GM12878 (cell line): ENCODE measurements around the gene SHF. TPM values are rescaled to one million over a fixed set of nuclear protein-coding genes. Genes with fewer than 3 reads are reported as not detected.

Experiments used
- ATAC-seq: fragments of 200-7000 bp; cut with Tn5 transposase; 3 replicates; pipeline ENCODE4 v1.9.1; 2020; ENCODE audit warnings: mild to moderate bottlenecking, moderate library complexity
- BruUV-seq: library from RNA; stranded (reverse); fragments of 400-500 nt; replicated peaks from 2 replicates; lab custom pipeline; 2021; lab: Mats Ljungman, UMichigan
- CTCF ChIA-PET: fragments of 300-600 bp; sonication (Branson Sonifier 250); formaldehyde crosslinking; extraction: SDS; loops from one replicate; lab custom pipeline; 2021; ENCODE audit warnings: inconsistent platforms; lab: Yijun Ruan, JAX
- POLR2A ChIA-PET: fragments of 350-600 bp; formaldehyde crosslinking; extraction: SDS; loops from one replicate; lab custom pipeline; 2021; ENCODE audit warnings: inconsistent platforms; lab: Charles Lee
- RAD21 ChIA-PET: fragments of 300-600 bp; sonication (Branson Sonifier 250); formaldehyde crosslinking; loops from one replicate; lab custom pipeline; 2023; ENCODE audit warnings: antibody characterized with exemption; ENCODE audit not compliant: unreplicated experiment; lab: Charles Lee
- SMC1A ChIA-PET: fragments of 300-600 bp; sonication (Branson Sonifier 250); formaldehyde crosslinking; loops from one replicate; lab custom pipeline; 2023; ENCODE audit not compliant: unreplicated experiment, uncharacterized antibody; lab: Charles Lee
- DNase-seq: peaks from one replicate; pipeline ENCODE4 v3.0.0-alpha.2; 2011; ENCODE audit warnings: low read depth, low spot score
- FAIRE-seq: peaks from 3 replicates; lab custom pipeline; 2011; peaks lifted over from hg19 to GRCh38; lab: Jason Lieb, UNC
- H2AFZ ChIP-seq: 2 replicates; pipeline ENCODE4 v1.6.0; 2011; ENCODE audit warnings: low read depth, low read length, control low read depth; ENCODE audit not compliant: control insufficient read depth
- H3K27ac ChIP-seq: 2 replicates; pipeline ENCODE4 v1.5.1; 2011; ENCODE audit warnings: control low read depth; ENCODE audit not compliant: control insufficient read depth, insufficient read depth
- H3K27me3 ChIP-seq, 2 experiments: replicated peaks in 1 of 2; 2 replicates each; pipeline versions ENCODE4 v1.6.0 to v1.6.1; 2011; ENCODE audit warnings: low read length in 1 of 2; ENCODE audit not compliant: control insufficient read depth in 2 of 2, insufficient read depth in 2 of 2
- H3K36me3 ChIP-seq, 2 experiments: 2 replicates each; pipeline ENCODE4 v1.5.1; 2011; ENCODE audit warnings: low read length in 1 of 2; ENCODE audit not compliant: control insufficient read depth in 2 of 2, insufficient read depth in 2 of 2
- H3K4me1 ChIP-seq: 2 replicates; pipeline ENCODE4 v1.6.1; 2011; ENCODE audit warnings: mild to moderate bottlenecking, low read length, moderate library complexity, mixed read lengths; ENCODE audit not compliant: control insufficient read depth, insufficient read depth
- H3K4me2 ChIP-seq: 2 replicates; pipeline ENCODE4 v1.6.0; 2011; ENCODE audit warnings: control low read depth; ENCODE audit not compliant: control insufficient read depth, insufficient read depth
- H3K4me3 ChIP-seq: fragments of 200-600 bp; sonication (generic); 2 replicates; pipeline ENCODE4 v1.5.1; 2016
- H3K79me2 ChIP-seq: 2 replicates; pipeline ENCODE4 v1.6.0; 2011; ENCODE audit warnings: low read length; ENCODE audit not compliant: control insufficient read depth, insufficient read depth
- H3K9ac ChIP-seq: 2 replicates; pipeline ENCODE4 v1.8.0; 2011; ENCODE audit warnings: low read length, control low read depth, mixed read lengths; ENCODE audit not compliant: control insufficient read depth, insufficient read depth
- H3K9me3 ChIP-seq: replicated peaks from 3 replicates; pipeline ENCODE4 v1.5.1; 2011; ENCODE audit warnings: mild to moderate bottlenecking, low read length; ENCODE audit not compliant: control insufficient read depth, insufficient read depth
- H4K20me1 ChIP-seq: 2 replicates; pipeline ENCODE4 v1.6.0; 2011; ENCODE audit not compliant: control insufficient read depth, insufficient read depth
- CBFB ChIP-seq: IDR thresholded peaks from 2 replicates; pipeline ENCODE4 v1.6.1; 2016; ENCODE audit warnings: antibody characterized with exemption, low read depth
- EGR1 ChIP-seq, 2 experiments: IDR thresholded peaks; 1 replicate in 1 of 2; 2 replicates in 1 of 2; pipeline ENCODE4 v1.6.1; 2011 to 2012; ENCODE audit warnings: low read depth in 2 of 2, low read length in 2 of 2, borderline replicate concordance in 1 of 2, mild to moderate bottlenecking in 1 of 2, moderate library complexity in 1 of 2
- SREBF2 ChIP-seq: IDR thresholded peaks from 2 replicates; pipeline ENCODE4 v1.6.1; 2012; ENCODE audit warnings: mild to moderate bottlenecking, low read length
- WGBS: methylation state at CpG from one replicate; pipeline ENCODE4 v1.1.6; 2016; ENCODE audit warnings: low lambda C conversion rate; ENCODE audit not compliant: insufficient replicate concordance, insufficient coverage; ENCODE audit errors: missing lambda C conversion rate; 5-methylcytosine and 5-hydroxymethylcytosine counted together
- in situ Hi-C: fragments of 300-500 bp; cut with MboI; formaldehyde crosslinking; loops from 9 replicates; pipeline ENCODE4 v1.14.3; 2018; ENCODE audit warnings: mixed read lengths
- intact Hi-C: fragments of 100-400 bp; cut with micrococcal nuclease; formaldehyde crosslinking; loops from one replicate; pipeline ENCODE4 v1.14.2; 2022; ENCODE audit not compliant: unreplicated experiment
- polyA plus RNA-seq, 11 experiments: library from polyadenylated mRNA; depleted of rRNA in 4 of 11; unstranded in 6 of 11; stranded (reverse) in 5 of 11; fragments of >200 nt; fragmentation: Nextera tagmentation in 4 of 11; fragmentation: Illumina TruSeq in 1 of 11; extraction: Ambion mirVana in 4 of 11; extraction: Trizol in 1 of 11; gene quantifications; 1 replicate in 1 of 11; 2 replicates in 10 of 11; pipeline versions ENCODE4 v1.2.1 to v1.2.3, GENCODE V29; 2011 to 2016; ENCODE audit warnings: inconsistent platforms in 2 of 11, missing spikeins in 2 of 11, low read depth in 1 of 11
- total RNA-seq, 4 experiments: library from RNA; depleted of rRNA in 3 of 4; stranded (reverse); fragments of >200 nt in 3 of 4; fragmentation: Illumina TruSeq in 1 of 4; extraction: Trizol in 1 of 4; gene quantifications; 2 replicates each; pipeline versions ENCODE4 v1.2.1 to v1.2.3, GENCODE V29; 2013 to 2021
- TF ChIP-seq, protein P1 (sequence below): fragments of 450-650 bp; IDR thresholded peaks from 2 replicates; pipeline ENCODE4 v1.6.1; 2016; ENCODE audit warnings: mild to moderate bottlenecking, moderate library complexity, borderline replicate concordance

SHF gene
- total and polyA plus RNA-seq, 10 of the 15 experiments (the other 5 are each of a cell fraction or from before 2014, with no cell fraction given): 0.04 to 5.7 (median 1.0) TPM; not detected in 1

DNA sequence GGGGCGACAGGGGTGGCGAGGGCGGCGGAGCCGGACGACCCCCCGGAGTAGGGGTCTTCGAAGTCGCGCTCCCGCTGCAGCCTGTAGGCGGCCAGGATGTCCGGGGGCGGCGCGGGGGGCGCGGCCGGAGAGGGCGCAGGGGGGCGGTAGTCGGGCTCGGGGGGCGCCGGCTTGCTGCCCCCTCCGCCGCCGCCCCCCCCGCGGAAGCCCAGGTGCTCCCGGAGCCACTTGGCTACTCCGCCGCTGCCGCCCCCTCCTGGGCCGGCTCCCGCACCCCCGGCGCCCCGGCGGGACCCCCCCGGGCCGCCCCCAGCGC lies 230 bp downstream of the SHF start:
- peak overlapping the region; percentile 53; the same call in 1 of the 2 replicates for H3K4me3 ChIP-seq
- ChIA-PET SMC1A (interaction anchor here (1.1 to 1.2 kb wide), 2 partner anchors 10 to 204 kb away, joined by 3 to 5 read pairs; no protein-coding TSS in a partner anchor), RAD21 (interaction anchor here (1.0 to 1.3 kb wide), 2 partner anchors 12 to 15 kb away, joined by 3 to 7 read pairs; no protein-coding TSS in a partner anchor), CTCF (interaction anchor here (0.9 to 13.7 kb wide), 4 partner anchors 10 to 23 kb away, joined by 3 to 200 read pairs (median 7); no protein-coding TSS in a partner anchor), POLR2A (interaction anchor here (1.0 to 1.5 kb wide), 6 partner anchors 9 to 92 kb away, joined by 3 to 6 read pairs (median 4); no protein-coding TSS in a partner anchor)
- no peak overlapping the region for H3K27ac ChIP-seq
- DNase-seq (no peak), ATAC-seq (no peak), FAIRE-seq (no peak)
- H3K36me3 ChIP-seq: no peaks in the 10 kb centered on the region
- no peaks in the 10 kb centered on the region for H4K20me1 ChIP-seq
- WGBS: under 1% methylated on average over 13 of the region's 43 CpGs
- no TSS peak for BruUV-seq
- peaks cover 4% of the 10 kb centered on the region for H3K4me1 ChIP-seq
- intact Hi-C loops: no loop called here
- H3K79me2 ChIP-seq: no peaks in the 10 kb centered on the region
- TF ChIP-seq SREBF2: no peak
- TF ChIP-seq, protein P1, sequence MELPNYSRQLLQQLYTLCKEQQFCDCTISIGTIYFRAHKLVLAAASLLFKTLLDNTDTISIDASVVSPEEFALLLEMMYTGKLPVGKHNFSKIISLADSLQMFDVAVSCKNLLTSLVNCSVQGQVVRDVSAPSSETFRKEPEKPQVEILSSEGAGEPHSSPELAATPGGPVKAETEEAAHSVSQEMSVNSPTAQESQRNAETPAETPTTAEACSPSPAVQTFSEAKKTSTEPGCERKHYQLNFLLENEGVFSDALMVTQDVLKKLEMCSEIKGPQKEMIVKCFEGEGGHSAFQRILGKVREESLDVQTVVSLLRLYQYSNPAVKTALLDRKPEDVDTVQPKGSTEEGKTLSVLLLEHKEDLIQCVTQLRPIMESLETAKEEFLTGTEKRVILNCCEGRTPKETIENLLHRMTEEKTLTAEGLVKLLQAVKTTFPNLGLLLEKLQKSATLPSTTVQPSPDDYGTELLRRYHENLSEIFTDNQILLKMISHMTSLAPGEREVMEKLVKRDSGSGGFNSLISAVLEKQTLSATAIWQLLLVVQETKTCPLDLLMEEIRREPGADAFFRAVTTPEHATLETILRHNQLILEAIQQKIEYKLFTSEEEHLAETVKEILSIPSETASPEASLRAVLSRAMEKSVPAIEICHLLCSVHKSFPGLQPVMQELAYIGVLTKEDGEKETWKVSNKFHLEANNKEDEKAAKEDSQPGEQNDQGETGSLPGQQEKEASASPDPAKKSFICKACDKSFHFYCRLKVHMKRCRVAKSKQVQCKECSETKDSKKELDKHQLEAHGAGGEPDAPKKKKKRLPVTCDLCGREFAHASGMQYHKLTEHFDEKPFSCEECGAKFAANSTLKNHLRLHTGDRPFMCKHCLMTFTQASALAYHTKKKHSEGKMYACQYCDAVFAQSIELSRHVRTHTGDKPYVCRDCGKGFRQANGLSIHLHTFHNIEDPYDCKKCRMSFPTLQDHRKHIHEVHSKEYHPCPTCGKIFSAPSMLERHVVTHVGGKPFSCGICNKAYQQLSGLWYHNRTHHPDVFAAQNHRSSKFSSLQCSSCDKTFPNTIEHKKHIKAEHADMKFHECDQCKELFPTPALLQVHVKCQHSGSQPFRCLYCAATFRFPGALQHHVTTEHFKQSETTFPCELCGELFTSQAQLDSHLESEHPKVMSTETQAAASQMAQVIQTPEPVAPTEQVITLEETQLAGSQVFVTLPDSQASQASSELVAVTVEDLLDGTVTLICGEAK: no peak
- TF ChIP-seq EGR1 (IDR thresholded peaks at IDR 0.05; ENCODE audit: borderline replicate concordance in 1 of 2, low read depth in 2 of 2, low read length in 2 of 2): peak in 1 of 2 experiments; percentile 36; a peak in 1 of 3 replicates
- TF ChIP-seq CBFB: no peak
- in situ Hi-C loops: no loop called here
- peaks cover 0 to 2% of the 10 kb centered on the region in 2 experiments; a peak in 2 of 4 replicates for H3K27me3 ChIP-seq
- H3K9me3 ChIP-seq: no peaks in the 10 kb centered on the region
- no peak overlapping the region for H2AFZ ChIP-seq
- H3K9ac ChIP-seq: no peak overlapping the region
- no peak overlapping the region; the same call in 1 of the 2 replicates for H3K4me2 ChIP-seq
